Transverse colon (tissue), 4 donors: ENCODE data around the gene CYP2F1. TPM values are rescaled to one million over a fixed set of nuclear protein-coding genes. Genes with fewer than 3 reads are reported as not detected.
"Not testable (repeated sequence)": the region's sequence is repeated elsewhere in the genome, so short reads cannot be mapped to it uniquely, and the experiment has no call there.

Experiments
- DNase-seq: peaks from one replicate; pipeline ENCODE4 v3.0.0-alpha.2; 2019
- H3K27ac ChIP-seq, 4 donors: fragments of 200-600 bp; sonication (generic); 2 replicates each; pipeline ENCODE4 v1.5.1; 2016 to 2018; ENCODE audit warnings: inconsistent platforms in 4 of 4
- H3K27me3 ChIP-seq: fragments of 200-600 bp; sonication (generic); 2 replicates; pipeline ENCODE4 v1.5.1; 2017; ENCODE audit warnings: inconsistent platforms
- H3K36me3 ChIP-seq, 4 donors: fragments of 200-600 bp; sonication (generic); 2 replicates each; pipeline ENCODE4 v1.5.1; 2017 to 2019; ENCODE audit warnings: inconsistent platforms in 4 of 4
- H3K4me1 ChIP-seq, 4 donors: fragments of 200-600 bp; sonication (generic); 2 replicates each; pipeline ENCODE4 v1.5.1; 2017 to 2020; ENCODE audit warnings: inconsistent platforms in 4 of 4
- H3K4me3 ChIP-seq, 4 donors: fragments of 200-600 bp; sonication (generic); 1 replicate in 1 of 4; 2 replicates in 3 of 4; pipeline versions ENCODE4 v1.5.1 to v1.6.1; 2017 to 2019; ENCODE audit warnings: inconsistent platforms in 4 of 4
- H3K9me3 ChIP-seq, 2 donors: fragments of 200-600 bp; sonication (generic); 2 replicates each; pipeline ENCODE4 v1.5.1; 2017 to 2019; ENCODE audit warnings: inconsistent platforms in 2 of 2
- EP300 ChIP-seq: sonication (generic); formaldehyde crosslinking; IDR thresholded peaks from one replicate; pipeline ENCODE4 v1.6.1; 2017; ENCODE audit warnings: antibody characterized with exemption, low read depth
- POLR2A ChIP-seq: fragments of 450-650 bp; IDR thresholded peaks from one replicate; pipeline ENCODE4 v1.6.1; 2016; ENCODE audit warnings: antibody characterized with exemption, mild to moderate bottlenecking, moderate library complexity
- POLR2AphosphoS5 ChIP-seq, 3 donors: sonication (generic); formaldehyde crosslinking; IDR thresholded peaks; one replicate each; pipeline ENCODE4 v1.6.1; 2016; ENCODE audit warnings: antibody characterized with exemption in 3 of 3
- WGBS, 2 donors: methylation state at CpG; one replicate each; pipeline ENCODE4 v1.1.5; 2018; ENCODE audit warnings: low coverage in 1 of 2; 5-methylcytosine and 5-hydroxymethylcytosine counted together
- in situ Hi-C, 4 donors: fragments of 200-750 bp; cut with MboI; loops; one replicate each; pipeline versions ENCODE4 v1.15.0 to v1.15.1; 2017; ENCODE audit warnings: low sequenced_read_pairs in 3 of 4, low pct_ligation_motif_present in 1 of 4, low pct_unique_long_range_greater_than_20kb in 1 of 4
- intact Hi-C: fragments of 100-400 bp; cut with DNase I; formaldehyde crosslinking; loops from one replicate; pipeline ENCODE4 v1.15.1; 2023; ENCODE audit warnings: low total_unique reads
- total RNA-seq, 4 donors: library from RNA; depleted of rRNA; stranded (reverse); fragments of >200 nt; gene quantifications; one replicate each; pipeline ENCODE4 v1.1.0, GENCODE V29; 2016
- TF ChIP-seq, protein P1 (sequence below), 5 experiments: fragments of 200-600 bp in 3 of 5; fragments of 450-650 bp in 2 of 5; sonication (generic) in 3 of 5; IDR thresholded peaks; 1 replicate in 2 of 5; 2 replicates in 3 of 5; pipeline ENCODE4 v1.5.1; 2016 to 2017; ENCODE audit warnings: antibody characterized with exemption in 5 of 5, inconsistent platforms in 3 of 5, mild to moderate bottlenecking in 2 of 5, moderate library complexity in 1 of 5

CYP2F1 gene
- total RNA-seq, 4 donors from 2014 or later: not detected

DNA sequence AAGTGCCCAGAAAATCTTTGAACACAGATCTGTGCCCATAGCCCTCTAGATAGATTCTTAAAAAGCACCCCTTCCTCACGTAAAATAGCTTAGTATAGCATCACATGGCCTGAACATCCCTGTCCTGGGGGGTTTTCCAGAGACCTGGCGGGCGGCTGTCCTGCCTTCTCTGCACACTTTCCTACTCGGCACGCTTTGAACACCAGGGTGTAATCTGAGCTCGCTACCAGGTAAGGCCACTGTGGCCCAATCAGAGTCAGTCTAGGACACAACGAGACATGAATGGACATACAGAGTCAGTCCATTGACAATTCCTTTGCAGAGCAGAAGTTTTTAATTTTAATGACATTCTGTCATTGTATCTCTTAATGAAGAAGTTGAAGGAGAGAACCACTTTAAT is 17.9 kb upstream of the CYP2F1 start:
- TF ChIP-seq POLR2A: no peak
- TF ChIP-seq, protein P1, sequence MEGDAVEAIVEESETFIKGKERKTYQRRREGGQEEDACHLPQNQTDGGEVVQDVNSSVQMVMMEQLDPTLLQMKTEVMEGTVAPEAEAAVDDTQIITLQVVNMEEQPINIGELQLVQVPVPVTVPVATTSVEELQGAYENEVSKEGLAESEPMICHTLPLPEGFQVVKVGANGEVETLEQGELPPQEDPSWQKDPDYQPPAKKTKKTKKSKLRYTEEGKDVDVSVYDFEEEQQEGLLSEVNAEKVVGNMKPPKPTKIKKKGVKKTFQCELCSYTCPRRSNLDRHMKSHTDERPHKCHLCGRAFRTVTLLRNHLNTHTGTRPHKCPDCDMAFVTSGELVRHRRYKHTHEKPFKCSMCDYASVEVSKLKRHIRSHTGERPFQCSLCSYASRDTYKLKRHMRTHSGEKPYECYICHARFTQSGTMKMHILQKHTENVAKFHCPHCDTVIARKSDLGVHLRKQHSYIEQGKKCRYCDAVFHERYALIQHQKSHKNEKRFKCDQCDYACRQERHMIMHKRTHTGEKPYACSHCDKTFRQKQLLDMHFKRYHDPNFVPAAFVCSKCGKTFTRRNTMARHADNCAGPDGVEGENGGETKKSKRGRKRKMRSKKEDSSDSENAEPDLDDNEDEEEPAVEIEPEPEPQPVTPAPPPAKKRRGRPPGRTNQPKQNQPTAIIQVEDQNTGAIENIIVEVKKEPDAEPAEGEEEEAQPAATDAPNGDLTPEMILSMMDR (IDR thresholded peaks at IDR 0.05): no peak
- no peak for TF ChIP-seq POLR2AphosphoS5 (IDR thresholded peaks at IDR 0.05)
- TF ChIP-seq EP300: no peak

DNA sequence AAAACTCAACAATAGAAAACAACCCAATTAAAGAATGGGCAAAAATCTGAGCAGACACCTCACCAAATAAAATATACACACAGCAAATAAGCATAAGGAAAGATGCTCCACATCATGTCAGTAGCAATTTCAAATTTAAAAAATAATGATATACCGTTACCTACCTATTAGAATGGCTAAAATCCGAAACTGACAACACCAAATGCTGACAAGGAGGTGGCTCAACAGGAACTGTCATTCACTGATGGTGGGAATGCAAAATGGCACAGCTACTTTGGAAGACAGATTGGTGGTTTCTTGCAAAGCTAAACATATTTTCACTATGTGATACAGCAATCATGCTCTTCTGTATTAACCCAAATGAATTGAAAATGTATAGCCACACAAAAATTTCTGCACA is 16.9 kb upstream of the CYP2F1 start:
- no peak for DNase-seq
- in situ Hi-C loops (no loop called here), intact Hi-C loops (no loop called here)
- Histone ChIP-seq H3K9me3 (peaks cover 2 to 7% of the 10 kb centered on the region in 2 donors), H3K27me3 (peaks cover 14% of the 10 kb centered on the region), H3K27ac (no peak overlapping the region), H3K4me3 (no peak overlapping the region), H3K4me1 (no peaks in the 10 kb centered on the region), H3K36me3 (no peaks in the 10 kb centered on the region)
- TF ChIP-seq, protein P1 (IDR thresholded peaks at IDR 0.05): no peak
- TF ChIP-seq POLR2AphosphoS5 (IDR thresholded peaks at IDR 0.05) (no peak), EP300 (no peak), POLR2A (no peak)
- WGBS, 2 donors: 48 to 74% methylated on average over 2 of the region's 2 CpGs

More for the DNA sequence above, 17.9 kb upstream of the CYP2F1 start:
- in situ Hi-C loops (no loop called here), intact Hi-C loops (no loop called here)
- Histone ChIP-seq H3K27me3 (peaks cover 14% of the 10 kb centered on the region), H3K4me1 (no peaks in the 10 kb centered on the region), H3K4me3 (no peak overlapping the region), H3K9me3 (peaks cover 0 to 7% of the 10 kb centered on the region in 2 donors), H3K36me3 (no peaks in the 10 kb centered on the region), H3K27ac (no peak overlapping the region)
- no peak for DNase-seq
- WGBS, 2 donors: 33 to 76% methylated on average over 1 to 7 of the region's 7 CpGs

DNA sequence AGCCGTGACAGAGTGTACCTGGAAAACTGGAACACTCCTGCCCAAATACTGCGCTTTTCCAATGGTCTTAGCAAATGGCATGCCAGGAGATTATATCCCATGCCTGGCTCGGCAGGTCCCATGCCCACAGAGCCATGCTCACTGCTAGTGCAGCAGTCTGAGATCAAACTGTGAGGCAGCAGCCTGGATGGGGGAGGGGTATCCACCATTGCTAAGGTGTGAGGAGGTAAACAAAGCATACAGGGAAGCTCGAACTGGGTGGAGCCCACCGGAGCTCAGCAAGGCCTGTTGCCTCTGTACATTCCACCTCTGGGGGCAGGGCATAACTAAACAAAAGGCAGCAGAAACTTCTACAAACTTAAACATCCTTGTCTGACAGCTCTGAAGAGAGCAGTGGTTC is 15.5 kb upstream of the CYP2F1 start:
- H3K4me3 ChIP-seq: no peak overlapping the region
- peaks cover 14% of the 10 kb centered on the region for H3K27me3 ChIP-seq
- no peaks in the 10 kb centered on the region for H3K4me1 ChIP-seq
- in situ Hi-C loops (no loop called here), intact Hi-C loops (no loop called here)
- DNase-seq: no peak
- H3K27ac ChIP-seq: no peak overlapping the region
- WGBS, 2 donors: 66% methylated on average over 5 of the region's 5 CpGs; no CpG with 5 or more reads in 1 of the 2 donors
- H3K36me3 ChIP-seq: no peaks in the 10 kb centered on the region
- peaks cover 4 to 7% of the 10 kb centered on the region in 2 donors for H3K9me3 ChIP-seq
- TF ChIP-seq POLR2A (no peak), EP300 (no peak), POLR2AphosphoS5 (IDR thresholded peaks at IDR 0.05) (no peak)
- TF ChIP-seq, protein P1 (IDR thresholded peaks at IDR 0.05): no peak

DNA sequence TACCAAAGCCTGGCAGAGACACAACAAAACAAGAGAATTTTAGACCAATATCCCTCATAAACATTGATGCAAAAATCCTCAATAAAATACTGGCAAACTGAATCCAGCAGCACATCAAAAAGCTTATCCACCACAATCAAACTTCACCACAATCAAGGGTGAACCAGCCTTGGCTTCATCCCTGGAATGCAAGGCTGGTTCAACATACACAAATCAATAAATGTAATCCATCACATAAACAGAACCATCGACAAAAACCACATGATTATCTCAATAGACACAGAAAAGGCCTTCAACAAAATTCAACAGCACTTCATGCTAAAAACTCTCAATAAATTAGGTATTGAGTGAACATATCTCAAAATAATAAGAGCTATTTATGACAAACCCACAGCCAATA is 12.0 kb upstream of the CYP2F1 start:
- intact Hi-C loops, H3K9me3 ChIP-seq, H3K4me1 ChIP-seq, in situ Hi-C loops, H3K4me3 ChIP-seq, H3K27me3 ChIP-seq, H3K27ac ChIP-seq, H3K36me3 ChIP-seq, DNase-seq: not testable (repeated sequence)
- WGBS, 2 donors: 76 to 100% methylated on average over 1 of the region's 1 CpG

DNA sequence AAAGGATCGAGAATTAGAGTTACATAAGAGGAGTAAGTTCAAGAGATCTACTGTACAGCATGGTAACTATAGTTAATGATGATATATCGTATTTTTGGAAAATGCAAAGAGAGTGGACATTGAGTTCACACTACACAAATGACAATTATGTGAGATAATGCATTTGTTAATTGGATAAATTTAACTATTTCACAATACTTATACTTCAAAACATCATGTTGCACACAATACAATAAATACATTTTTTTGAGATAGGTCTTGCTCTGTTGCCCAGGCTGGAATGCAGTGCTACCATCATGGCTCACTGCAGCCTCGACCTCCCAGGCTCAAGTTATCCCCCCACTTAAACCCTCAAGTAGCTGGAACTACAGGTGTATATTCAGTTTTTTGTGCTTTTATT is 8.1 kb upstream of the CYP2F1 start:
- H3K4me3 ChIP-seq: no peak overlapping the region
- H3K9me3 ChIP-seq: peaks cover 0 to 4% of the 10 kb centered on the region in 2 donors
- in situ Hi-C loops: no loop called here
- WGBS, 2 donors: 53 to 84% methylated on average over 3 of the region's 3 CpGs
- DNase-seq: no peak
- H3K36me3 ChIP-seq: no peaks in the 10 kb centered on the region
- intact Hi-C loops: no loop called here
- TF ChIP-seq POLR2AphosphoS5 (IDR thresholded peaks at IDR 0.05): no peak
- TF ChIP-seq, protein P1 (IDR thresholded peaks at IDR 0.05): no peak
- TF ChIP-seq POLR2A: no peak
- no peak for TF ChIP-seq EP300
- no peaks in the 10 kb centered on the region for H3K27me3 ChIP-seq
- no peaks in the 10 kb centered on the region for H3K4me1 ChIP-seq
- H3K27ac ChIP-seq: no peak overlapping the region
